ENCODE data around the gene SIL1. TPM values are rescaled to one million over a fixed set of nuclear protein-coding genes. Genes with fewer than 3 reads are reported as not detected.
A peak's percentile ranks its signal among the peaks of the same experiment; 100 is the strongest.
"Not testable (repeated sequence)": the region's sequence is repeated elsewhere in the genome, so short reads cannot be mapped to it uniquely, and the experiment has no call there.

The SIL1 gene
- total RNA-seq, 2 donors from 2014 or later: 31.6 to 64.4 TPM

- no peaks in the 10 kb centered on the region for H3K27me3 ChIP-seq
- no peaks in the 10 kb centered on the region for H3K9me3 ChIP-seq
- no peaks in the 10 kb centered on the region for H3K36me3 ChIP-seq
- no peak overlapping the region for H3K27ac ChIP-seq
- no peak for DNase-seq
- no peaks in the 10 kb centered on the region for H3K4me1 ChIP-seq
- no peak for TF ChIP-seq CTCF (IDR thresholded peaks at IDR 0.05)
- intact Hi-C loops (cut with DNase I): no loop called here
- H3K9ac ChIP-seq (ENCODE audit: low read depth in 2 of 2, low read length in 2 of 2): no peak overlapping the region
- H3K4me3 ChIP-seq: no peak overlapping the region
Observed at GRCh38 chr5:139058121-139058520, 140.0 kb downstream of the SIL1 start.

DNA sequence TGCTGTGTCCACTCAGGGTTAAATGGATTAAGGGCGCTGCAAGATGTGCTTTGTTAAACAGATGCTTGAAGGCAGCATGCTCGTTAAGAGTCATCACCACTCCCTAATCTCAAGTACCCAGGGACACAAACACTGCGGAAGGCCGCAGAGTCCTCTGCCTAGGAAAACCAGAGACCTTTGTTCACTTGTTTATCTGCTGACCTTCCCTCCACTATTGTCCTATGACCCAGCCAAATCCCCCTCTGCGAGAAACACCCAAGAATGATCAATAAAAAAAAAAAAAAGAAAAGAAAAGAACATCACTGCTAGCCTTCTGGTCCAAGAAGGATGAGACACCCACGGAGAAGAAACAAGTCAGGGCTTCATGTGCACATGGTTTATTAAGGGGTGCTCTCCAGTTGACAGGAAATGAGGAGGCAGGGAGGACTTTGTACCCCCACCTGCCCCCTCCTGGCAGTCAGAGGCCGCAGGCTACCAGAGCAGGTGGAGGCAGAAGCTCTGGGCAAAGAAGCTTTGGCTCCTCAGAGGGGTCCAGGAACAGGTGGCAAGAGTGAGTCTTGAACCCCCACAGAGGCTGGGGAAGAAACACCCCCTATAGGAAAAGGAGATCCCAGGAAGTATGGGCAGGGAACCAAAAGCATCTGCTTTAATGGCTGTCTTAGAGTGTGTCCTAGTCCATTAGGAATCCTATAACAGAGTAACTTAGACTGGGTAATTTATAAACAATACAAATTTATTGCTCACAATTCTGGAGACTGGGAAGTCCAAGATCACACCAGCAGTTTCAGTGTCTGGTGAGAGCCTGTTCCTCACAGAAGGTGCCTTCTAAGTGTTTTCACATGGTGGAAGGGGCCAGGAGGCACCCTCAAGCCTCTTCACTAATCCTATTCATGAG lies 140.9 kb downstream of the SIL1 start:
- H3K27me3 ChIP-seq; H3K27ac ChIP-seq; H3K4me3 ChIP-seq; H3K4me1 ChIP-seq; H3K9me3 ChIP-seq; H3K36me3 ChIP-seq; intact Hi-C loops (cut with DNase I); H3K9ac ChIP-seq (ENCODE audit: low read depth in 2 of 2, low read length in 2 of 2); DNase-seq: not testable (repeated sequence)

DNA sequence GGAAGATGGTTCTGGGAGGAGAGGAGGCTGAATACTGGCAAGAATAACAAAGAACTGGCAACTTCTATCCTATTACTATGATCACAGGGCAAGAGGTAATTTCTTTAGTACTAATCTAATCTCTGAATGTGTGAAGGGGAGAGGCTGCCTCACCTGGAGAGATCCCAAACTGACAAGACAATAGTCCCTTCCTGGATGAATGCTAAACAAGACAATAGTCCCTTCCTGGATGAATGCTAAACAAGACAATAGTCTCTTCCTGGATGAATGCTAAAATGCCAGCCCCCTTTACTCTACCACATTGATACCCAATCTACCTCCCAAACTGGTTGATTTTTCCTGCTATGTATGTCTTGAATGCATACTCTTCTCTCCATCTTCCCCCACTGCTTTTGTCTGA lies 145.2 kb downstream of the SIL1 start:
- intact Hi-C loops (cut with DNase I): no loop called here

GRCh38 chr5:139051392-139051791 lies 146.8 kb downstream of the SIL1 start:
- Histone ChIP-seq H3K27ac (no peak overlapping the region), H3K4me3 (no peak overlapping the region), H3K36me3 (no peaks in the 10 kb centered on the region), H3K27me3 (no peaks in the 10 kb centered on the region), H3K9ac (ENCODE audit: low read depth in 2 of 2, low read length in 2 of 2) (no peak overlapping the region), H3K9me3 (no peaks in the 10 kb centered on the region), H3K4me1 (no peaks in the 10 kb centered on the region)
- no peak for TF ChIP-seq CTCF (IDR thresholded peaks at IDR 0.05)
- intact Hi-C loops (cut with DNase I): no loop called here
- DNase-seq: peak; percentile 39

More for the DNA sequence above, 145.2 kb downstream of the SIL1 start:
- Histone ChIP-seq H3K27ac (no peak overlapping the region), H3K27me3 (no peaks in the 10 kb centered on the region), H3K9me3 (no peaks in the 10 kb centered on the region), H3K4me3 (no peak overlapping the region), H3K4me1 (no peaks in the 10 kb centered on the region), H3K36me3 (no peaks in the 10 kb centered on the region), H3K9ac (ENCODE audit: low read depth in 2 of 2, low read length in 2 of 2) (no peak overlapping the region)
- no peak for TF ChIP-seq CTCF (IDR thresholded peaks at IDR 0.05)
- DNase-seq: no peak

GRCh38 chr5:139050432-139050831 lies 147.7 kb downstream of the SIL1 start:
- no peak for DNase-seq
- no peaks in the 10 kb centered on the region for H3K36me3 ChIP-seq

More at GRCh38 chr5:139050432-139050831, 147.7 kb downstream of the SIL1 start:
- Histone ChIP-seq H3K9me3 (no peaks in the 10 kb centered on the region), H3K27ac (no peak overlapping the region), H3K4me3 (no peak overlapping the region), H3K9ac (ENCODE audit: low read depth in 2 of 2, low read length in 2 of 2) (no peak overlapping the region), H3K27me3 (no peaks in the 10 kb centered on the region), H3K4me1 (no peaks in the 10 kb centered on the region)
- no peak for TF ChIP-seq CTCF (IDR thresholded peaks at IDR 0.05)
- intact Hi-C loops (cut with DNase I): no loop called here

All from colonic mucosa (tissue), 4 donors.